HuH-7 (cell line): Measurements from ENCODE around the gene KCNQ1.

Experiments used
- DNase-seq: peaks from one replicate; pipeline ENCODE4 v3.0.0; 2011; ENCODE audit warnings: low spot score

Gene KCNQ1

GRCh38 chr11:2838676-2839294 is 394.0 kb downstream of the KCNQ1 start:
- DNase-seq, result no peak

GRCh38 chr11:2839395-2839943 is 394.7 kb downstream of the KCNQ1 start:
- DNase-seq, result peak; percentile 56

GRCh38 chr11:2841411-2842190 is 396.8 kb downstream of the KCNQ1 start:
- DNase-seq, result no peak

- DNase-seq, result no peak
Measured at GRCh38 chr11:2842876-2843275, 398.1 kb downstream of the KCNQ1 start.

GRCh38 chr11:2843551-2843950 is 398.7 kb downstream of the KCNQ1 start:
- DNase-seq, result no peak

- no peak for DNase-seq
Measured at GRCh38 chr11:2844116-2844842, 399.5 kb downstream of the KCNQ1 start.

- no peak for DNase-seq
Measured at GRCh38 chr11:2844996-2845395, 400.2 kb downstream of the KCNQ1 start.

GRCh38 chr11:2846056-2846455 is 401.2 kb downstream of the KCNQ1 start:
- DNase-seq, result no peak

- DNase-seq, result no peak
Measured at GRCh38 chr11:2846470-2846869, 401.7 kb downstream of the KCNQ1 start.

GRCh38 chr11:2847561-2847960 is 402.8 kb downstream of the KCNQ1 start:
- no peak for DNase-seq

- DNase-seq, result no peak
Measured at GRCh38 chr11:2848497-2848896, 403.7 kb downstream of the KCNQ1 start.

- no peak for DNase-seq
Measured at GRCh38 chr11:2849994-2850770, 405.4 kb downstream of the KCNQ1 start.

- no peak for DNase-seq
Measured at GRCh38 chr11:2853401-2853800, 408.6 kb downstream of the KCNQ1 start.

GRCh38 chr11:2853997-2854560 is 409.3 kb downstream of the KCNQ1 start:
- no peak for DNase-seq

- DNase-seq, result no peak
Measured at GRCh38 chr11:2855162-2855561, 410.4 kb downstream of the KCNQ1 start.

GRCh38 chr11:2857276-2857675 is 412.5 kb downstream of the KCNQ1 start:
- DNase-seq, result no peak

GRCh38 chr11:2857918-2858317 is 413.1 kb downstream of the KCNQ1 start:
- DNase-seq, result no peak

- no peak for DNase-seq
Measured at GRCh38 chr11:2858995-2859698, 414.3 kb downstream of the KCNQ1 start.

- no peak for DNase-seq
Measured at GRCh38 chr11:2859699-2860037, 414.9 kb downstream of the KCNQ1 start.

GRCh38 chr11:2860636-2861035 is 415.8 kb downstream of the KCNQ1 start:
- DNase-seq, result peak; percentile 93
